PC-3 (cell line): ENCODE data around the gene DZIP1.

Experiments used
- EZH2 ChIP-seq: fragments of 300-600 bp; sonication (generic); IDR thresholded peaks from one replicate; pipeline ENCODE4 v1.6.1; 2017; ENCODE audit warnings: antibody characterized with exemption, mild to moderate bottlenecking, low read length; ENCODE audit not compliant: unreplicated experiment
- EZH2phosphoT487 ChIP-seq: fragments of 300-600 bp; sonication (generic); IDR thresholded peaks from 2 replicates; pipeline ENCODE4 v1.6.1; 2018; ENCODE audit warnings: mild to moderate bottlenecking, antibody characterized with exemption, low read length, borderline replicate concordance
- TF ChIP-seq, protein P1 (sequence below): fragments of 300-600 bp; sonication (generic); conservative IDR thresholded peaks from 2 replicates; pipeline ENCODE4 v1.5.1; 2017; ENCODE audit warnings: antibody characterized with exemption, low read depth, mild to moderate bottlenecking, low read length

DNA sequence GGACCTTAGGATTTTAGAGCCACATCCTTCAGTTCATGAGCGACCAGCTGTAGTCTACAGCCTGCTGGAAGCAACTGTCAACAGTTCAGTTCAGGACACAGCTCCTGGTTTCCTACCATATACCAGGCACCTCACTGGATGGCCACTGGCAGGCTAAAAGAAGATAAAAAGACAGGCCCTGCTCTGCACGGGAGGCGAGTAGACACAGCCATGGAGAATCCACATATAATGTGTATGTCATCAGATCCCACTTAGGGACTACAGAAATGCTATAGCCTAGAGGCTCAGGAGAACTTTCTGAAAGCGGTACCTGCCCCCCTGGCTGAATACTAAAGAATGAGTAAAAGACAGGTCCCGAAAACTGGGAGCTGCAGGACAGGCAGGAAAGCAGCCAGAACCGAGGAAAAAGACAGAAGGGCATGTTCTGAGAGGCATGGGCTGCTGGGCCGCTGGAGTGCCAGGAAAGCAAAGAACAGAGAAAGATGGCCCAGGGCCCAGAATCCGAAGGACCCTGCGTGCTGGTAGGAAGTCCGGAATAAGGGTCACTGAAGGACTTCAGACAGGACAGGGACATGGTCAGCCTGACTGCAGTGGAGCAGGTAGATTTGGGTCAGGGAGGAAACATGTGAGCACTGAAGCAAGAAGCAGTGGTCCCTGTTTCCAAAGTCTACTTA lies 23.5 kb downstream of the DZIP1 start:
- TF ChIP-seq, protein P1, sequence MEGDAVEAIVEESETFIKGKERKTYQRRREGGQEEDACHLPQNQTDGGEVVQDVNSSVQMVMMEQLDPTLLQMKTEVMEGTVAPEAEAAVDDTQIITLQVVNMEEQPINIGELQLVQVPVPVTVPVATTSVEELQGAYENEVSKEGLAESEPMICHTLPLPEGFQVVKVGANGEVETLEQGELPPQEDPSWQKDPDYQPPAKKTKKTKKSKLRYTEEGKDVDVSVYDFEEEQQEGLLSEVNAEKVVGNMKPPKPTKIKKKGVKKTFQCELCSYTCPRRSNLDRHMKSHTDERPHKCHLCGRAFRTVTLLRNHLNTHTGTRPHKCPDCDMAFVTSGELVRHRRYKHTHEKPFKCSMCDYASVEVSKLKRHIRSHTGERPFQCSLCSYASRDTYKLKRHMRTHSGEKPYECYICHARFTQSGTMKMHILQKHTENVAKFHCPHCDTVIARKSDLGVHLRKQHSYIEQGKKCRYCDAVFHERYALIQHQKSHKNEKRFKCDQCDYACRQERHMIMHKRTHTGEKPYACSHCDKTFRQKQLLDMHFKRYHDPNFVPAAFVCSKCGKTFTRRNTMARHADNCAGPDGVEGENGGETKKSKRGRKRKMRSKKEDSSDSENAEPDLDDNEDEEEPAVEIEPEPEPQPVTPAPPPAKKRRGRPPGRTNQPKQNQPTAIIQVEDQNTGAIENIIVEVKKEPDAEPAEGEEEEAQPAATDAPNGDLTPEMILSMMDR, result no peak
- TF ChIP-seq EZH2phosphoT487, result no peak
- no peak for TF ChIP-seq EZH2
